Medulla oblongata (tissue), 1 donor: ENCODE results near the gene PIF1.

ENCODE experiments used
- DNase-seq: peaks from one replicate; pipeline ENCODE4 v3.0.0-alpha.2; 2015; ENCODE audit errors: extremely low spot score

The PIF1 gene

GRCh38 chr15:64825431-64826294, at the start of gene PIF1:
TSS of gene PIF1 (minus strand) at chr15:64825647. CDS start at chr15:64824335, 1,312 bp downstream.
- peak; percentile 97 for DNase-seq

DNA sequence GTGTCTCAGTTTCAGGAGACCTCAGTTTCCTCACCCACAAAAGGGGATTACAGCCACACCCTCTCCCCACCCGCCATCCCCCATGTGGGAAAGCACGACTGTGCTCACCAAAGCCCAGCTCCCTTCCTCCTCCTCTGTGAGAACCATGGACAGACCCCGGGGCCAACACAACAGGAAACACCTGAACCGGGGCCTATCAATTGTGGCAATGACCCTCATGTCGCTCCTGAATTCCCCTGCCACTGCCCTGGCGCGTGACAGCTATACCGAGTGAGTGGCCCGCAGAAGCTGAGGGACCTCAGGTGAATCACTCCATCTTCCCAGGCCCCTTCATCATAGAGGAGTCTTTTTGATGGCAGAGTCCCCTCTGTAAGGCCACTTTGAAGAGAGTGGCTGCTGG, 44.9 kb upstream of the PIF1 start:
- DNase-seq = no peak

DNA sequence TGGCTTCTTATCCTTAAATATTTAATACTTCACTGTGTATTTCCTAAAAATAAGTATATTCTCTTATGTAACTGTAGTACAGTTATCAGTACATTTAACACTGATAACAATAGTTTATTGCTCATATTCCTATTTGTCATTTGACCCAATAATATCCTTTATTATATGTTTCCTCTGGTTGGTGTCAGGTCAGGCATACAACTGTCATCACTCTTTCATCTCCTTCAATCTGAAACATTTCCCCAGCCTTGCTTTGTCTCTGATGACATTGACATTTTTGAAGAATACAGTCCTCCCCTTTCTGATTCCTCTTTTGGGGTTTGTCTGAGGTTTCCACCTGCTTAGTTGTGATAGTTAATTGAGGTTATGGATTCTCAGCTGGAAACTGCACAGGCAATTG, 44.1 kb upstream of the PIF1 start:
- no peak for DNase-seq

- DNase-seq = peak; percentile 83
Observed at GRCh38 chr15:64865998-64866520, 40.6 kb upstream of the PIF1 start.

- no peak for DNase-seq
Observed at GRCh38 chr15:64865126-64865997, 39.9 kb upstream of the PIF1 start.

- no peak for DNase-seq
Observed at GRCh38 chr15:64864068-64864467, 38.6 kb upstream of the PIF1 start.

DNA sequence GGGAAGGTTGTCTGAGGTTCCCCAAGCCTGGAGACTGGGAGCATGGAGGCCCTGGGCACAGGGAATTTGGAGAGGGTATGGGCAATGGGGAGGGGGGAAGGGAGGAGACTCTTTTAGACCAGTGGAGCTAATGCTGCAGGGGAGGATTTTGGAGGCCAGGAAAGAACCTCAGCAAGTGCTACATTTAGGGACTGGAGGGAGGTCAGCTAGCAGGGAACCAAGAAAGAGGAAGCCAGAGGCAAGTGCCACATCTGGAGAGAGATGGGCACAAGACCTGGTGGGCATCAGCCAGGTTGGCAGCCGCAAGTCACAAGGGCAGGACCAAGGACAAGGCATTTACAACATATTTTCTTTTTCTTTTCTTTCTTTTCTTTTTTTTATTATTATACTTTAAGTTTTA, 37.0 kb upstream of the PIF1 start:
- no peak for DNase-seq

DNA sequence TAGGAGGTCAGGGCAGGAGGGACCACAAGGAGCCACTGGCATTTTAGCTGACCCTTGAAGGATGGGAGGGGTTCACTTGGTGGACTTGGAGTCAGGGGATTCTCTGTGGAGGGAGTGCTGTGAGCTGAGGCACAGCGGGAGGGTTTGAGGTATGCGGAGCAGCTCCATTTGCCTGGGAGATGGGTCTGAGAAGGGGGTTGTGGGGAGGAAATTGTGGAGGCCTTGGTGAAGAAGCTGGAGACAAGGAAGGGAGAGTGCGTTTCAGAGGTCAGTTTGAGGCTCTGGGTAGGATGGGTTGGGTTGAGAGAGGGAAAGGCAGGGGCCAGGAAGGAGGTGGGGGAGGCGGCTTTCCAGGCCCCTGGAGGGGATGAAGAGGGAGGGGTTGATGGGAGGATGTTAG, 36.5 kb upstream of the PIF1 start:
- DNase-seq = no peak

DNA sequence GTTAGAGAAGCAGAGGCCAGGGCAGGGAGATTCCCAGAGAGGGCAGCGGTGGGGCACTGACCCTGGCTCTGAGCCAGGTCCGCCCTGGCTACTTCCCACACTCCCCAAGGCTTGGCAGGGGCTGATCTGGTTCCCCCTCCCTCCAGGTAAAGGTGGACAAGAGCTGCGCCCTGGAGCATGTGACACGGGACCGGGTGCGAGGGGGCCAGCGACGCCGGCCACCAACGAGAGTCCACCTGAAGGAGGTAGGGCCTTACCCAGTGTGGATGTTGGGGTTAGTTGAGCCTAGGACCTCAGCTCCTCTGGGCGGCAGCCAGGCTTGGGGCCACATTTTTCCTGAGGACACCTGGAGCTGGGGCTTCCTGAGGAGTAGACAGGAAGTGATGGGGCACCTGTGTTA, 35.9 kb upstream of the PIF1 start:
- DNase-seq = no peak

DNA sequence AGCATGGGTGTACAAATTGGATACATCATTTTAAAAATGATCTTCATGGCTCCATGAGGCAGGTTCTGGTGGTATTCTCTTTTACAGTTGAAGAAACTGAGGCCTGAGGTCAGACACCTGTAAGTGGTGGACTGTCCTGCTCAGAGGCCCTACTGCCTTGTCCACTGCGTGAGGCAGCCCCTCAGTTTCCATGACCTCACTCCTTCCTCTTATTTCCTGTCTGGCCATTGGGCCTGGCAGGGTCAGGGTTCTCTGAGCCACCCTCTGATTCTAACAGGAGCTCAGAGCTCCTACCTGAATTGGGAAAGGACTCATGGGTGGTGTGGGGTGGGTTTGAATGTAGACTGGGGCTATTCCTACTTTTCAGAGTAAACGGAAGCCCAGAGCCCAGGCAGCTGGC, 33.8 kb upstream of the PIF1 start:
- DNase-seq = no peak

DNA sequence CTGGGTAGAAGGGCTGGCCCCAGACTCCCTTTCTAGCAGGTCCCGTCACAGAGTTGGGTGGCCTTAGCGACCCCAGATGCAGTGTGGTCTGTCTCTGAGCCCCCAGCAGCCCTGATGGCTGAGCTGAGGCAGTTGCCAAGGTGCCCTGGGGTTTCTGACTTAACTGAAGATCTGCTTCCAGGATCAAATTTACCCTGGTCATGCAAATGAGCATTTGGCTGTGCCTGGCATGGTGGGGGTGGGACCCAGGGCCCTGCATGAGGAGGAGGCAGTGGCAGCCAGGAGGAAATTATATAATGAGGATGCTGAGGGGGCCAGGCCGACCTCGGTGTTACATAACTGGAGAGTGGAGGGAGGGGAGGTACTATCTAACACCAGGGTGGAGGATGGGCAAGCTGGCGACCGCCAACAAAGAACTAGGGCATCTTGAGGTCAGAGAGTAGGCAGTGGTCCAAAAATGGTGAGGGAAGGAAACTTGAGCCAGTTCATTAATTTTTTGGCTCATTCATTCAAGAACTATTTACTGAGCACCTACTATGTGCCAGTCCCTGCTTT, 32.7 kb upstream of the PIF1 start:
- DNase-seq = peak; percentile 41

DNA sequence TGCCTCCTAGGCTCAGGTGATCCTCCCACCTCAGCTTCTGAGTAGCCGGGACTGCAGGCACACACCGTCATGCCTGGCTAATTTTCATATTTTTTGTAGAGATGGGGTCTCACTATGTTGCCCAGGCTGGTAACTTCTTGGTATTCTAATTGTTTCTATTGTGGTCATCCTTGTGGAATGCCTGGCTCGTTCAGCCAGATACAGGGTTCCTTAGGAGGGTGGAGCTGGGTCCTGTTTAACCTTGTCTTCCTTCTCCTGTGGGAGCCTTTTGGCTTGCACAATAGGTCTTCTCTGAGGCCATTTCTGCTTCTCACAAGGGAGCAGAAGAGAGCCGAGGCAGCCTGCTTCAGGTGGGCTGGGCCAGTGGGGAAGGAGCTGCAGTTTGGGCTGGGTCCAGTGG, 32.0 kb upstream of the PIF1 start:
- DNase-seq = no peak

- peak; percentile 97 for DNase-seq
Observed at GRCh38 chr15:64856429-64857145, 31.1 kb upstream of the PIF1 start.

DNA sequence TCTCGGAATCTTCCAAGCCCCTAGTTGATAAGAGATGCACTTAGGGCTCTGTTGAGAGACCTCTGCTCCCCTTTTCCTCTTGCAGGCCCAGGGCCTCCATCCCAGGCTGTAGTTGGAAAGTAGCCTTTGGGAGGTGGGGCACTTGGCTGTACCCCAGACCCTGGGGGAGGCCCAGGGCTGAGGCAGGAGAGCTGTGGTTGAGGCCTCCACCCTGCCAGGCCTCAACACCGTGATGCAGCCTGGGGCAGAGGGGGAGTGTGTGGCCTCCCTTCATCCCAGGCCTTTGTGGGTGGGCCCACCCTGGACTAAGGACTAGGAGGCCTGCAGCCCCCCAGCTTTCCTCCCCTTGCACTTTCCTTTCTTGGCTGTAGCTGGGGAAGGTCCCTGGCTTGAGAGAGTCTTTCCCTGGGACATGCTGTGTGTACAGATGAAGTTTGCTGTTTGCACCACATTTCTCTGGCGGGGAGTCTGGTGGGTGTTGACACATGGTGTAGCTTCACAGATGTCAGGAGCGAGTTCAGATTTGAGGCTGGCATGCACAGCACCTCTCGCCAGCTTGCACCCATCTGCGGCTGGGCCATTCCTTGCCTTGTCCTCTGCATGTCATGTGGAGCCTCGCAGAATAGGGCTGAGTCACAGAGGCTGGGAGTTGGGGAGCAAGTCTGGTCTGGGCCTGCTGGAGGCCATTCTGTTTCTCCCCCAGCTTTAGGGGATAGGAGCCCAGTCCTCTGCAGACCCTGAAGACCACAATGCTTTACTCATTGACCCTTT, 29.9 kb upstream of the PIF1 start:
- DNase-seq = peak; percentile 40

DNA sequence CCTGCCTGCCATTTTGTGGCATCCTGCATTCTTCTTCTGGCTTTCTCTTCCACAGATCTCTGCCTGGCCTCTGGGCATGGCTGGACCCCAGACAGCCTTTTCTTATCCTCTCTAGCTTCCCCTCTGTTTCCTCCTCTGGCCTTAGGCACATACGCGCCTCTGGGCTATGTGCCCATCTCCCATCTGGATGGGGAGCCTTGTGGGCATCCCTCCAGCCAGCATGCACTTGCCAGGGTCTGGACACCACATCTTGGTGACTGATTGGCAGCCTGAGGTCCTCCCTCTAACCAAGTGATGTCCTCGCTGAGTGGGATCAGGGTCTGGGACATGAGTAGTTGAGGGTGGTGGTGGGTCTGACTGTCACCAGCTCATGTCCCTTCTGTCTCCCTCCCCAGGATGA, 29.1 kb upstream of the PIF1 start:
- no peak for DNase-seq

DNA sequence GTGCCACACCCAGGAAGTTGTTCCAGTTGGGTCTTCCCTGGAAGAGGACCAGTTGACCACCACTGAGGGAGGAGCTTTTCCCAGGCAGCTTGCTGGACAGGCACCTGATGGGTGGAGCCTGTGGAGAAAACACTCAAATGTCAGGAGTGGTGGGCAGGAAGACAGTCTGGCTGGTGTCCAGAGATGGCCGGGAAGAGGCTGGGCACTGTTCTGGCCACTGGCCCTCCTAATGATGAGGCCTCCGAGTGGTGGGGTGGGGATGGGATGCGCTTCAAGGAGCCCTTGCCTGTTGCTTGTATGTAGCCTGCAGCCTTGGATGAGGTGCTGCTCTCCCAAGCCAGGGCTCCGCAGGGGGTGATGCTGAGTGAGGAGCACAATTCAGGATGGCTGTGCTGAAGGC, 28.6 kb upstream of the PIF1 start:
- no peak for DNase-seq

GRCh38 chr15:64851503-64851840, 26.0 kb upstream of the PIF1 start:
- DNase-seq = peak; percentile 52

DNA sequence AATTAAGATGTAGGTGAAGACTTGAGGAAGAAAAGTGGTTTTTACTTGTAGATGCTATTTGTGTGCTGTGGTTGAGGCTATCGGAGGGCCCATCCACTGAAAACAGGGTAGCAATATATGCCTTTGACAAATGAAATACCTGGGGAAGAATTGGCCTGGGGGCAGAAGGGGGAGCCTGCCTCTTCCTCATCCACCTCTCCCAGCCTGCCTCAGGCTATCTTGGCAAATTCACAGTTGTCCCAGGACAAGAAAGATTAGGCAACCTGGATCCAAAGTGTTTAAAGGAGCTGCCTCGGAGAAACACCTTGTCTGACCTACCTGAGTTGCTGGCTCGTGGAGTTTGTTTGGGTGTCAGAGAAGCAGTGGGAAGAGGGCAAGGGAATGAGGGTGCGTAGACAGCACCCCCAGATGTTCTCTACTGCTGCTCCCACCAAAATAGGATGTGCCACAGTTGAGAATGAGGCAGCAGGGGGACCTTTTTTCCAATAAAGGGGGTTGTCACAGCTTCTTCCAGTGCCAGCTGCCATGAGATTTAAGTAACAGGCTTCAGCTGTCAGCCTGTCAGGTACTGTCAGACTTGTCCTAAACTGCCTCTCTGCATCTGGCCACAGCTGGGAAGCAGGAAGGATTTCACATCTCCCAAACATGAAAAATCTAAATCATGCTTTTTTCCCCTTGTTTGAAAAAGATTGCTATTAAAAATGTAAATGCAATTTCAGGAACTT, 25.5 kb upstream of the PIF1 start:
- no peak for DNase-seq

DNA sequence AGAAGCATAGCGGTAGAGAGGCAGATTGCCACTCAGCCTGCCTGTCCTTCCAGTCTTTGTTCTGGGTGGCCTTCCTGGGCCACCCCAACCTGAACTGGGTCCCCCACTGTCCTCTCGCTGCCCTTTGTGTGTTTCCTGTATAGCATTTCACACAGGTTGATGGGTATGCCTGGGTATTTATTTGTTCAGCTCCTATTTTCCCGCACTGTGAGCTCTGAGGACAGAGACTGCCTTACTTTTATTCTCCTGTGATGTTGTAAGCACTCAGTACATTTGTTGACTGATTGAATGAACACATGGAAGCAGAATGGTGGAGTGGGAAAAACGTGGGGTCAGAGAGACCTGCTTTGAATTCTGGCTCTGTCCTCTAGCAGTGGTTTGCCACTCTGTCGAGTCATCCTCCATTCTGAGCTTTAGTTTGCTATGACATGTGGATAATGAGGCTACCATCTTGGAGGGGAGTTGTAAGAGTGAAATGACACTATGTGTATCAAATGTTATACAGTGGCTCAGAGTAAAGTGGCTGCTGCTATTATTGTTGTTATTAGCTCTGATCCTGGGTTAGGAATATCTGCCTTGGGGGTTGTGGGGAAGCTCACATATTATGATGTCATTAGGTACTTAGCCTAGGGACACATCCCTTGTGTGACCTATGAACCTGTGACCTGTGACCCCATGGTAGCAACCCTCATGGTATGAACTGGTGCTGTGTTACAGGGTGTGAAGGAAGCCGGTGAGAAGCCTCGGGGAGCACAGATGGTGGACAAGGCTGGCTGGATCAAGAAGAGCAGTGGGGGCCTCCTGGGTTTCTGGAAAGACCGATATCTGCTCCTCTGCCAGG, 22.6 kb upstream of the PIF1 start:
- no peak for DNase-seq
